ENCODE measurements around the gene EMP3. TPM values are rescaled to one million over a fixed set of nuclear protein-coding genes. Genes with fewer than 3 reads are reported as not detected.

EMP3 gene
- total and polyA plus RNA-seq, 9 of the 15 experiments (the other 6 are each of a cell fraction or from before 2014, with no cell fraction given): 123 to 386 (median 296) TPM

DNA sequence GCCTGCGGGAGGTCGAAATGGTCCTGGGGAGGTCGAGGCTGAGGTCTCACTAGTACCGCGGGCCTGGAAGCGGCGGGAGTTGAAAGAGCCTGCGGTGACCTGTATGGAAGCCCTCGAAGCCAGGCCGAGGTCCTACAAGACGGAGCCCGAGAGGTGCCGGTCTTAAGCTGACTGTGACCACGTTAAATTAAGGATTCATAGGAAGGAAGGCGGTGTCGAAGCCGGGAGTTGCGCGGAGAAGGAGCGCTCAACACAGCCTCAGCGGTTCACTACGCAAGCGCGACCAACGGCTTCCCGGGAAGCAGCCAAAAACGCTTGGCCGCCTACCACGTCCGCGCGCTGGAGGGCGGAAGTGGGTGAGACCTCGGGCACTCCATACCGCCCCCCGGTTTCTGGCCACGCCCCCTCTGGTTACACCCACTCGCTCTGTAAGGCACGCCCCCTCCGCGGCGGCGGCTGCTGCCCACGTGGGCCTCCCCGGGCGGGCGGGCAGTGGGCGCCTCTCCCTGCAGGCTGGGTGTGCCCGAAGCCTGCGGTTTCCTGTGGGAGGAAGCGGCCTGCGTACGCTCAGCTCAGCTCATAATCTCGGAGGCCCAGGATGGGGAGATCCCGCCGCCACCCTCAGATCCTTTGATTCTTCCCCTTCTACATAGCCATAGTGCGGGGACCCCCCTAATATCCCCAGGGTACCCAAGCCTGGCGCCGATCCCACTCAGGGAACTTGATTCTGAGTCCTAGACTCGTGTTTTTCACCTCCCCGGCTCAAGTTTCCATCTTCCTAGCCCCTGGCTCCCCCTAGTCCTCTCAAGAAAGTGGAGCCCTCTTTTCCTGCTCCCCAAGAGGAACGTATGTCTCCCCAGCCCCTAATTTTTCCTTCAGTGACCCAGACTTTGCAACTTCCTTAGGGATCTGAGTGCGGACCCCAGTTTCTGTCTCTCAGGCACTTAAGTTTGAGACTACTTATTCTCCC, 3.4 kb upstream of the EMP3 start (continued):
- TF ChIP-seq XRCC5 (IDR thresholded peaks at IDR 0.05; ENCODE audit: low read depth, low read length) (peak; percentile 19; the same call in 1 of the 2 replicates), MCM7 (IDR thresholded peaks at IDR 0.05) (no peak), ZNF41 (CRISPR knock-in tag; conservative IDR thresholded peaks at IDR 0.05) (no peak), HNRNPK (IDR thresholded peaks at IDR 0.05; ENCODE audit: low read depth, low read length, poor library complexity, severe bottlenecking) (no peak), MEF2A (IDR thresholded peaks at IDR 0.05; ENCODE audit: control insufficient read depth, low read depth, low read length) (no peak), MTA3 (IDR thresholded peaks at IDR 0.05; ENCODE audit: borderline replicate concordance) (peak; percentile 92), POU5F1 (IDR thresholded peaks at IDR 0.05; ENCODE audit: borderline replicate concordance, low read depth, low read length, partially characterized antibody) (no peak), SRF (CRISPR knock-in tag; IDR thresholded peaks at IDR 0.05) (peak in 1 of 2 experiments; percentile 60; a peak in 2 of 4 replicates)
- TF ChIP-seq, protein P1, sequence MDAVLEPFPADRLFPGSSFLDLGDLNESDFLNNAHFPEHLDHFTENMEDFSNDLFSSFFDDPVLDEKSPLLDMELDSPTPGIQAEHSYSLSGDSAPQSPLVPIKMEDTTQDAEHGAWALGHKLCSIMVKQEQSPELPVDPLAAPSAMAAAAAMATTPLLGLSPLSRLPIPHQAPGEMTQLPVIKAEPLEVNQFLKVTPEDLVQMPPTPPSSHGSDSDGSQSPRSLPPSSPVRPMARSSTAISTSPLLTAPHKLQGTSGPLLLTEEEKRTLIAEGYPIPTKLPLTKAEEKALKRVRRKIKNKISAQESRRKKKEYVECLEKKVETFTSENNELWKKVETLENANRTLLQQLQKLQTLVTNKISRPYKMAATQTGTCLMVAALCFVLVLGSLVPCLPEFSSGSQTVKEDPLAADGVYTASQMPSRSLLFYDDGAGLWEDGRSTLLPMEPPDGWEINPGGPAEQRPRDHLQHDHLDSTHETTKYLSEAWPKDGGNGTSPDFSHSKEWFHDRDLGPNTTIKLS (IDR thresholded peaks at IDR 0.05; ENCODE audit: borderline replicate concordance, low read depth): peak; percentile 83
- TF ChIP-seq, protein P2, sequence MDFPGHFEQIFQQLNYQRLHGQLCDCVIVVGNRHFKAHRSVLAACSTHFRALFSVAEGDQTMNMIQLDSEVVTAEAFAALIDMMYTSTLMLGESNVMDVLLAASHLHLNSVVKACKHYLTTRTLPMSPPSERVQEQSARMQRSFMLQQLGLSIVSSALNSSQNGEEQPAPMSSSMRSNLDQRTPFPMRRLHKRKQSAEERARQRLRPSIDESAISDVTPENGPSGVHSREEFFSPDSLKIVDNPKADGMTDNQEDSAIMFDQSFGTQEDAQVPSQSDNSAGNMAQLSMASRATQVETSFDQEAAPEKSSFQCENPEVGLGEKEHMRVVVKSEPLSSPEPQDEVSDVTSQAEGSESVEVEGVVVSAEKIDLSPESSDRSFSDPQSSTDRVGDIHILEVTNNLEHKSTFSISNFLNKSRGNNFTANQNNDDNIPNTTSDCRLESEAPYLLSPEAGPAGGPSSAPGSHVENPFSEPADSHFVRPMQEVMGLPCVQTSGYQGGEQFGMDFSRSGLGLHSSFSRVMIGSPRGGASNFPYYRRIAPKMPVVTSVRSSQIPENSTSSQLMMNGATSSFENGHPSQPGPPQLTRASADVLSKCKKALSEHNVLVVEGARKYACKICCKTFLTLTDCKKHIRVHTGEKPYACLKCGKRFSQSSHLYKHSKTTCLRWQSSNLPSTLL (IDR thresholded peaks at IDR 0.05): no peak
- TF ChIP-seq, protein P3, sequence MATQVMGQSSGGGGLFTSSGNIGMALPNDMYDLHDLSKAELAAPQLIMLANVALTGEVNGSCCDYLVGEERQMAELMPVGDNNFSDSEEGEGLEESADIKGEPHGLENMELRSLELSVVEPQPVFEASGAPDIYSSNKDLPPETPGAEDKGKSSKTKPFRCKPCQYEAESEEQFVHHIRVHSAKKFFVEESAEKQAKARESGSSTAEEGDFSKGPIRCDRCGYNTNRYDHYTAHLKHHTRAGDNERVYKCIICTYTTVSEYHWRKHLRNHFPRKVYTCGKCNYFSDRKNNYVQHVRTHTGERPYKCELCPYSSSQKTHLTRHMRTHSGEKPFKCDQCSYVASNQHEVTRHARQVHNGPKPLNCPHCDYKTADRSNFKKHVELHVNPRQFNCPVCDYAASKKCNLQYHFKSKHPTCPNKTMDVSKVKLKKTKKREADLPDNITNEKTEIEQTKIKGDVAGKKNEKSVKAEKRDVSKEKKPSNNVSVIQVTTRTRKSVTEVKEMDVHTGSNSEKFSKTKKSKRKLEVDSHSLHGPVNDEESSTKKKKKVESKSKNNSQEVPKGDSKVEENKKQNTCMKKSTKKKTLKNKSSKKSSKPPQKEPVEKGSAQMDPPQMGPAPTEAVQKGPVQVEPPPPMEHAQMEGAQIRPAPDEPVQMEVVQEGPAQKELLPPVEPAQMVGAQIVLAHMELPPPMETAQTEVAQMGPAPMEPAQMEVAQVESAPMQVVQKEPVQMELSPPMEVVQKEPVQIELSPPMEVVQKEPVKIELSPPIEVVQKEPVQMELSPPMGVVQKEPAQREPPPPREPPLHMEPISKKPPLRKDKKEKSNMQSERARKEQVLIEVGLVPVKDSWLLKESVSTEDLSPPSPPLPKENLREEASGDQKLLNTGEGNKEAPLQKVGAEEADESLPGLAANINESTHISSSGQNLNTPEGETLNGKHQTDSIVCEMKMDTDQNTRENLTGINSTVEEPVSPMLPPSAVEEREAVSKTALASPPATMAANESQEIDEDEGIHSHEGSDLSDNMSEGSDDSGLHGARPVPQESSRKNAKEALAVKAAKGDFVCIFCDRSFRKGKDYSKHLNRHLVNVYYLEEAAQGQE (IDR thresholded peaks at IDR 0.05; ENCODE audit: borderline replicate concordance): peak; percentile 79
- TF ChIP-seq, protein P3 (CRISPR knock-in tag; IDR thresholded peaks at IDR 0.05; ENCODE audit: low read depth): 0 out of 2 replicates have a peak, but pooled peaks have one; percentile 30
- TF ChIP-seq, protein P4, sequence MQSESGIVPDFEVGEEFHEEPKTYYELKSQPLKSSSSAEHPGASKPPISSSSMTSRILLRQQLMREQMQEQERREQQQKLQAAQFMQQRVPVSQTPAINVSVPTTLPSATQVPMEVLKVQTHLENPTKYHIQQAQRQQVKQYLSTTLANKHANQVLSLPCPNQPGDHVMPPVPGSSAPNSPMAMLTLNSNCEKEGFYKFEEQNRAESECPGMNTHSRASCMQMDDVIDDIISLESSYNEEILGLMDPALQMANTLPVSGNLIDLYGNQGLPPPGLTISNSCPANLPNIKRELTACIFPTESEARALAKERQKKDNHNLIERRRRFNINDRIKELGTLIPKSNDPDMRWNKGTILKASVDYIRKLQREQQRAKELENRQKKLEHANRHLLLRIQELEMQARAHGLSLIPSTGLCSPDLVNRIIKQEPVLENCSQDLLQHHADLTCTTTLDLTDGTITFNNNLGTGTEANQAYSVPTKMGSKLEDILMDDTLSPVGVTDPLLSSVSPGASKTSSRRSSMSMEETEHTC (IDR thresholded peaks at IDR 0.05): peak; percentile 59; the same call in 1 of the 2 replicates

All from K562 (cell line).